ENCODE results near the gene PPP2R5E.
"Not testable (repeated sequence)": the region's sequence is repeated elsewhere in the genome, so short reads cannot be mapped to it uniquely, and the experiment has no call there.

The PPP2R5E gene

DNA sequence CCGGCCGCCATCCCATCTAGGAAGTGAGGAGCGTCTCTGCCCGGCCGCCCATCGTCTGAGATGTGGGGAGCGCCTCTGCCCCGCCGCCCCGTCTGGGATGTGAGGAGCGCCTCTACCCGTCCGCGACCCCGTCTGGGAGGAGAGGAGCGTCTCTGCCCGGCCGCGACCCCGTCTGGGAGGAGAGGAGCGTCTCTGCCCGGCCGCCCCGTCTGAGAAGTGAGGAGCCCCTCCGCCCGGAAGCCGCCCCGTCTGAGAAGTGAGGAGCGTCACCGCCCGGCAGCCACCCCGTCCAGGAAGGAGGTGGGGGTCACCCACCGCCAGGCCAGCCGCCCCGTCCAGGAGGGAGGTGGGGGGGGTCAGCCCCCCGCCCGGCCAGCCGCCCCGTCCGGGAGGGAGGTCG, 20.7 kb downstream of the PPP2R5E start:
- not testable (repeated sequence) for DNase-seq (ENCODE audit: low read depth in 3 of 3)

DNA sequence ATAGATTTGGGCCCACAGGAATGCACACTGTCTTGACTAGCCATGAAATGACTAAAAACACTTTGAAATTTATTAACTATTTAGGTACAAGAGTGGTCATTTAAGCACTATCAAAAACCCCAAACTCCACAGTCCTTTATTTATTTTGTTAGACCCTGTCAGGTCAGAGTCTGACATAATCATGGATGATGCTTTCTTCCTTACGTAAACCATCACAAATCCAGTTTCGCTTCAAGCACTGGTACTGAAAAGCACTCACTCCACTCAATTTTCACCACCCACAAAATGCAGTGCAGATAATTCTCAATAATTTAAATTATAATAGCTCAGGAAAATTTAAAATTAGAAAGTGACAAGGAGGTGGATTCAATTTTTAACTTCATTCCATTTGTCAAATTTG, 25.8 kb downstream of the PPP2R5E start:
- DNase-seq (ENCODE audit: low read depth in 3 of 3), result no peak

- no peak for DNase-seq (ENCODE audit: low read depth in 3 of 3)
These were observed 27.9 kb downstream of the PPP2R5E start for GRCh38 chr14:63515240-63515639.

- DNase-seq (ENCODE audit: low read depth in 3 of 3), result no peak
These were observed 29.4 kb downstream of the PPP2R5E start for GRCh38 chr14:63513756-63514155.

GRCh38 chr14:63512861-63513260, 30.3 kb downstream of the PPP2R5E start:
- DNase-seq (ENCODE audit: low read depth in 3 of 3), result no peak

DNA sequence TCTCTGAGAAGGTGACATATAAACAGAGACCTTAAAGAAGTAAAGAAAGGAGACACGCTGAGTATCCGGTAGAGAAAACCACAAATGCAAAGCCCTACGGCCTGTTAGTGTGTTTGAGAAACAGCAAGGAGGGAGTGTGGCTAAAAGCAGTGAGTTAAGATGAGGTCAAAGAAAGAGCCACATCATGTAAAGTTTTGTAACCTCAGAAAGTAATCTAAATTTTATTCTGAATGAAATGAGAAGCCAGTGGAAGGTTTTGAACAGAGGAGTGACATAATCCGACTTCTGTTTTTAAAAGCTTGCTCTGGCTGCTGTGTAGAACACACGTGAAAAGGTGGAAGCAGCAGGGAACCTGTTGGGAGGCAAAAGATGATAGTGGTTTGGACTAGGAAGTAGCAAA, 32.6 kb downstream of the PPP2R5E start:
- no peak for DNase-seq (ENCODE audit: low read depth in 3 of 3)

DNA sequence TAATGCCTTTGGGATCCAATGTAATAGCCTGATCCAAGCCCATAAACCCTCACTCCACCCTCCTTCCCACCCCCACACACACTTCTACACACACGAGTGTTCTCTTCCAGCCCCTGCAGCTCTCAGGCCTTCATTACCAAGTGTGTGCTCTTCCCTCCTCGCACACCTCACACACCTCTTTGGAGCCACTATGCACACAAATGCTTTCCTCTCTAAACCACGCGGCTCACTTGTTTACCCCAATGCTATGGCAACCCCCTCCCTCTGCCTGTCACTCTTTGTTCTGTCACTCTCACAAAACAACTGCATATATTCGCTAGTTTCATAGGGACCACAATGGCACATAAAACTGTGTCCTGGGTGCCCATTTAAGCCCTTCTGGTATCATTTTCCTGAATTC, 35.1 kb downstream of the PPP2R5E start:
- no peak for DNase-seq (ENCODE audit: low read depth in 3 of 3)

DNA sequence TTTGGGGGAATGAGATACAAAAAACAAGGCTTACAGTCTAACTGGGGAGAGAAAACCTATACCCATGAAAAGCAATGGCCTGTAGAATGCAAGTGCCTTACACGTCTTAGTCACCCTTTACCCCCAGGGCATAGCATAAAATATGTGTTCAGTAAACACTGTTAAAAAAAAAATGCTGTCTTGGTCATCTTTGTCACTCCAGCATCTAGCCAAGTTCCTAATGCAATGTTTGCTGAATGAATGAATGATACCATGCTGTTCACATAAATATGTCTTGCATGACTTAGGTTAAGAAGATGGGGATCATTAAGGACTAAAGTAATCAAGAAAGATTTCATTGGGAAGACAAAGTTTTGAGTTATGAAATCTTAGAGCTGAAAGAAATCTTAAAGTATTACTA, 38.5 kb downstream of the PPP2R5E start:
- no peak for DNase-seq (ENCODE audit: low read depth in 3 of 3)

- no peak for DNase-seq (ENCODE audit: low read depth in 3 of 3)
These were observed 41.7 kb downstream of the PPP2R5E start for GRCh38 chr14:63501429-63501828.

- no peak for DNase-seq (ENCODE audit: low read depth in 3 of 3)
These were observed 43.4 kb downstream of the PPP2R5E start for GRCh38 chr14:63499701-63500250.

GRCh38 chr14:63496837-63497400, 46.3 kb downstream of the PPP2R5E start:
- no peak for DNase-seq (ENCODE audit: low read depth in 3 of 3)

DNA sequence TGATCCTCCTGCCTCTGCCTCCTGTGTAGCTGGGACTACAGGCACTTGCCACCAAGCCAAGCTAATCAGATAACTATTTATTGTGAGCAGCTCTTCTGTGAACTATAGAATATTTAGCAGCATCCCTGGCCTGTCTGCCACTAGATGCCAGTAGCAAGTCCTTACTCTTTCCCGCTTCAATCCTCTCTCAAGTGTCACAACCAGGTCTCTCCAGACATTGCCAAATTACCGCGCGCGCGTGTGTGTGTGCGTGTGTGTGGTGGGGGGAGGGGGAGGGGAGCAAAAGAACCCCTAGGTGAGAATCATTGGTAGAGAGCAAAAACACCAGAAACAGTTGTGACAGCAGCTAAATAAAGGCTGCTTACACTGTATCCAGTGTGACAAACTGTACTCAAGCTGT, 49.9 kb downstream of the PPP2R5E start:
- DNase-seq (ENCODE audit: low read depth in 3 of 3), result no peak

DNA sequence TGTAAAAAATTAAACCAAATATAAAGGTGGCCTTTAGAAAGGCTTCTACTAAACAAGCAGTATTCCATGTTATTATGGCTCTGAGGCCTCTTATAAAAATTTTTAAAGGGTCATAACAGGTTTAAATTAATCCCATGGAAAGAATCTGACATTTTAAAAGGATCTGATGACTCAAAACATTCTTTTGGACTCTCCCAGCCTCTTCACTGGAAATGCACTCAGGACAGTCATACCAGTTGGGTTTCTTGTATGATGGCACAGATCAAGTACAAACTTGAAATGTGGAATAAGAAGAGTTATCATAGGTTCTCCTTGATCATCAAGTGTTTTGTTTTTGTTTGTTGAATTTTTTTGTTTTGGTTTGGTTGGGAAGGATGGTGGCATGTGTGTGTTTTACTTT, 50.8 kb downstream of the PPP2R5E start:
- no peak for DNase-seq (ENCODE audit: low read depth in 3 of 3)

GRCh38 chr14:63487724-63488123, 55.5 kb downstream of the PPP2R5E start:
- no peak for DNase-seq (ENCODE audit: low read depth in 3 of 3)

- no peak for DNase-seq (ENCODE audit: low read depth in 3 of 3)
These were observed 56.4 kb downstream of the PPP2R5E start for GRCh38 chr14:63486738-63487137.

DNA sequence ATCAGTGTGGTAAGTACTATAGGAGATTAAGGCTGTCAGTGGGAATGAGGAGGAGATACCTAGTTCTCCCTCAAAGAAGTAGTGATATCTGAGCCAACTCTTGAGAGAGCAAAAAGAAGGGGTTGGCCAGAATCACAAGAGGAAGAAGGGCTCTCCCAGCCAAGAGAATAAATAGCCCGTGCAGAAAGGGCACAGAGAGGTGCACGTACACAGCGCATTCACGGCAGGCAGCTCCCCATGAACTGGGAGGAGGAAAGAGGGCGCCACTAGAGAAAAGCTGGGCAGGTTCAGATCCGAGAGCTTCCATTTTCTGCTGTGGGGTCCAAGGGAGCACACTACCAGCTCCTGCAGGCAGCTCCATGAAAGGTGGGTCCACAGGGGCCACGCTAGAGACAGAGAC, 59.9 kb downstream of the PPP2R5E start:
- DNase-seq (ENCODE audit: low read depth in 3 of 3), result no peak

DNA sequence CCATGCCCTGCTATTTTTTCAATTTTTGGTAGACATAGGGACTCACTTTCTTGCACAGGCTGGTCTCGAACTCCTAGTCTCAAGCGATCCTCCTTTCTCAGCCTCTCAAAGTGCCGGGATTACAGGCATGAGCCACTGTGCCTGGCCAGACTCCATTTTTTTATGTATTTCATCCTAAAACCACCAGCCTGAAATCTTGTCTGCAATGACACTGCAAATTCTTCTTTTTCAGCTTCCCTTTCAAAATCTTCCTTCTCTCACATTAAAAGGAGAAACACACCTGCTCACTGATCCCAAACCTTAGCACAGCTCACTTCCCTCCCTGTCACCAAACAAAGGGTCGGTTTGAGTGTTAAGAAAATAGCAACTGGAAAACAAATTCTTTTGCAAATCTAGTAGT, 62.6 kb downstream of the PPP2R5E start:
- DNase-seq (ENCODE audit: low read depth in 3 of 3), result no peak

DNA sequence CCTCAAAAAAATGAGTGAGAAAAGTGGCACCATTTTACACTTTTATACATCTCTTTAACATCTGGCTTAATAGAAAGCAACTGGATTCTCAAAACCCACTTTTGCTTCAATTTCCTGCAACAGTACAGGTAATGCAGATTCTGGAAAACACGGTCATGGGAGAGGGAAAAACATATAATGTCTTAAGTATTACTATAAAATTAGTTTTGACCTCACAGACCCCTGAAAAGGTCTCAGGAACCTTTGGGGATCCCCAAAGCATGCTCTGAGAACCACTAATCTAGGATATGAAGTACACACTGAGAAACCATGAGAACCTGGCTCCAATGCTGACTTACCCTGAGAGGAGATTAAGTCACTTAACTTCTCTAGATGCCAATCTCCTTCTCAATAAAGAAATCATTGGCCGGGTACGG, 64.7 kb downstream of the PPP2R5E start:
- no peak for DNase-seq (ENCODE audit: low read depth in 3 of 3)

DNA sequence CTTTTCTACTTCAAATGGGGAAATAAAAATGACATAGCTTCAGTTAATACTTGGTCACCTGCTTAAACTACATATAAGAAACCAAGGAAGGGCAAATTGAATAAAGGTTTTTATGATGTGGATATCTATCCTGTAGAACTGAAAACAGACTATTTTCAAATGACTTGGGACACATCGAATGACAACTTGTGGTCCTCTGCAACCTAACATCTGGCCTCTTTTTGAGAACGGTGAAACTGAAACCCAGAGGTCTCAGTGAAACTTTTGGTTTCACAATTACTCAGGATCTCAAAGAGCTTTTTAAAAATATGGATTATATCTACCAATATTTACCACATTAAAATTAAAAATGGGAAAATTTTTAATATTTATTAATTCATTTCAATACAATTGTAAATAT, 65.2 kb downstream of the PPP2R5E start:
- no peak for DNase-seq (ENCODE audit: low read depth in 3 of 3)

- no peak for DNase-seq (ENCODE audit: low read depth in 3 of 3)
These were observed 65.6 kb downstream of the PPP2R5E start for GRCh38 chr14:63477556-63477955.

GRCh38 chr14:63475761-63476160, 67.4 kb downstream of the PPP2R5E start:
- DNase-seq (ENCODE audit: low read depth in 3 of 3), result no peak

DNA sequence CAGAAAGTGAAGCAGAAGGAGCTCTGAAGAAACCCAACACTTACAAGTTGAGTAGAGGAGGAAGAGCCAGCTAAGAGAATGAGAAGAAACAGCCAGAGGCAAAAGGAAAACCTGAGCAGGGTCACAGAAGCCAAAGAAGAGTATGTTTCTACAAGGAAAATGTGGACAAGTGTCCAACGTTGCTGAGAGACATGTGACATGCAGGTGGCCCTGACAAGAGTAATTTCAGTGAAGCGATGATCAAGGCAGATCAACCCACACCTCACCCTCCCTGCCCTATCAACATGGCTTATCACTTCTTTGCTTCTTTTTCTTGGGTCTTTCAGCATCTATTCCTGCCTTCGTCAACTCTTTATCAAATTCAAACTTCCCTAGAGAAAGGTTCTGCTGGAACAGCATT, 68.3 kb downstream of the PPP2R5E start:
- DNase-seq (ENCODE audit: low read depth in 3 of 3), result no peak

- DNase-seq (ENCODE audit: low read depth in 3 of 3), result no peak
These were observed 69.1 kb downstream of the PPP2R5E start for GRCh38 chr14:63474111-63474510.
